SK-N-SH treated with all-trans-retinoic acid at 6 μM for 48 hours (cell line): ENCODE measurements around the gene RNF10.

ENCODE experiments used
- ATAC-seq: fragments of 200-7000 bp; cut with Tn5 transposase; 3 replicates; pipeline ENCODE4 v1.9.1; 2020; ENCODE audit warnings: mild to moderate bottlenecking, moderate library complexity
- BACH2 ChIP-seq: fragments of 250-450 bp; sonication (Bioruptor Pico); IDR thresholded peaks from 2 replicates; pipeline ENCODE4 v1.9.0; 2021; ENCODE audit warnings: mild to moderate bottlenecking, borderline replicate concordance
- CREB5 ChIP-seq: fragments of 250-450 bp; sonication (Bioruptor Pico); IDR thresholded peaks from 2 replicates; pipeline ENCODE4 v1.5.1; 2020; ENCODE audit warnings: low read depth, mild to moderate bottlenecking, moderate library complexity
- CSDC2 ChIP-seq: fragments of 250-450 bp; sonication (Bioruptor Pico); IDR thresholded peaks from 2 replicates; pipeline ENCODE4 v1.5.0; 2020; ENCODE audit warnings: mild to moderate bottlenecking, moderate library complexity
- CSRNP3 ChIP-seq: fragments of 250-450 bp; sonication (Bioruptor Pico); IDR thresholded peaks from 2 replicates; pipeline ENCODE4 v1.5.1; 2021; ENCODE audit warnings: mild to moderate bottlenecking, moderate library complexity
- ESRRG ChIP-seq: fragments of 250-450 bp; sonication (Bioruptor Pico); IDR thresholded peaks from 2 replicates; pipeline ENCODE4 v1.6.1; 2021; ENCODE audit warnings: mild to moderate bottlenecking
- GLIS3 ChIP-seq: fragments of 250-450 bp; sonication (Bioruptor Pico); IDR thresholded peaks from 2 replicates; pipeline ENCODE4 v1.5.0; 2020; ENCODE audit warnings: mild to moderate bottlenecking, moderate library complexity
- ISL1 ChIP-seq: fragments of 250-450 bp; sonication (Bioruptor Pico); IDR thresholded peaks from 2 replicates; pipeline ENCODE4 v2.1.2; 2022; ENCODE audit warnings: mild to moderate bottlenecking, moderate library complexity
- OSR1 ChIP-seq: fragments of 250-450 bp; sonication (Bioruptor Pico); IDR thresholded peaks from 2 replicates; pipeline ENCODE4 v1.8.0; 2022; ENCODE audit warnings: moderate library complexity, mild to moderate bottlenecking, inconsistent platforms
- PATZ1 ChIP-seq: fragments of 250-450 bp; sonication (Bioruptor Pico); IDR thresholded peaks from 2 replicates; pipeline ENCODE4 v1.8.0; 2020; ENCODE audit warnings: mild to moderate bottlenecking, moderate library complexity, borderline replicate concordance
- POU6F1 ChIP-seq: fragments of 250-450 bp; sonication (Bioruptor Pico); IDR thresholded peaks from 2 replicates; pipeline ENCODE4 v1.8.0; 2021; ENCODE audit warnings: low read depth, mild to moderate bottlenecking, moderate library complexity, borderline replicate concordance
- PPARA ChIP-seq: fragments of 250-450 bp; sonication (Bioruptor Pico); IDR thresholded peaks from 2 replicates; pipeline ENCODE4 v1.5.0; 2020; ENCODE audit warnings: mild to moderate bottlenecking, borderline replicate concordance
- RARB ChIP-seq: fragments of 250-450 bp; sonication (Bioruptor Pico); IDR thresholded peaks from 2 replicates; pipeline ENCODE4 v1.8.0; 2021; ENCODE audit warnings: mild to moderate bottlenecking, moderate library complexity
- SNAI2 ChIP-seq: fragments of 250-450 bp; sonication (Bioruptor Pico); IDR thresholded peaks from 2 replicates; pipeline ENCODE4 v1.5.0; 2020; ENCODE audit warnings: mild to moderate bottlenecking, moderate library complexity
- TCF4 ChIP-seq: fragments of 250-450 bp; sonication (Bioruptor Pico); IDR thresholded peaks from 2 replicates; pipeline ENCODE4 v1.8.0; 2021; ENCODE audit warnings: mild to moderate bottlenecking, moderate library complexity, borderline replicate concordance
- TOX ChIP-seq: fragments of 250-450 bp; sonication (Bioruptor Pico); IDR thresholded peaks from 2 replicates; pipeline ENCODE4 v1.8.0; 2021; ENCODE audit warnings: mild to moderate bottlenecking, moderate library complexity, borderline replicate concordance
- TSHZ2 ChIP-seq: fragments of 250-450 bp; sonication (Bioruptor Pico); IDR thresholded peaks from 2 replicates; pipeline ENCODE4 v1.5.0; 2020; ENCODE audit warnings: mild to moderate bottlenecking, moderate library complexity
- ZC3H10 ChIP-seq: fragments of 250-450 bp; sonication (Bioruptor Pico); IDR thresholded peaks from 2 replicates; pipeline ENCODE4 v1.5.1; 2021; ENCODE audit warnings: mild to moderate bottlenecking, moderate library complexity
- ZFP3 ChIP-seq: fragments of 250-450 bp; sonication (Bioruptor Pico); IDR thresholded peaks from 2 replicates; pipeline ENCODE4 v1.5.0; 2020; ENCODE audit warnings: mild to moderate bottlenecking, moderate library complexity
- ZFP30 ChIP-seq: fragments of 450-650 bp; formaldehyde crosslinking; IDR thresholded peaks from 2 replicates; pipeline ENCODE4 v1.5.0; 2022; ENCODE audit warnings: mild to moderate bottlenecking, moderate library complexity
- ZNF565 ChIP-seq: fragments of 450-650 bp; formaldehyde crosslinking; conservative IDR thresholded peaks from 2 replicates; pipeline ENCODE4 v1.5.0; 2020; ENCODE audit warnings: low read depth, mild to moderate bottlenecking, moderate library complexity
- ZNF70 ChIP-seq: fragments of 450-650 bp; formaldehyde crosslinking; IDR thresholded peaks from 2 replicates; pipeline ENCODE4 v1.5.0; 2020; ENCODE audit warnings: mild to moderate bottlenecking, moderate library complexity
- ZNF8 ChIP-seq: fragments of 450-650 bp; formaldehyde crosslinking; IDR thresholded peaks from 2 replicates; pipeline ENCODE4 v1.5.0; 2020; ENCODE audit warnings: mild to moderate bottlenecking, moderate library complexity

Gene RNF10

GRCh38 chr12:120504587-120504986, 29.6 kb upstream of the RNF10 start:
- TF ChIP-seq ISL1 (no peak), PPARA (CRISPR knock-in tag) (no peak), CSDC2 (CRISPR knock-in tag) (no peak), GLIS3 (no peak), SNAI2 (no peak), RARB (no peak), CREB5 (CRISPR knock-in tag) (no peak), OSR1 (CRISPR knock-in tag) (no peak), ZC3H10 (CRISPR knock-in tag) (no peak), CSRNP3 (no peak), ZFP30 (CRISPR knock-in tag) (no peak), ZNF70 (no peak), ZFP3 (CRISPR knock-in tag) (no peak), TOX (CRISPR knock-in tag) (no peak), TCF4 (CRISPR knock-in tag) (no peak), BACH2 (no peak), ESRRG (CRISPR knock-in tag) (no peak), POU6F1 (CRISPR knock-in tag) (no peak), ZNF8 (CRISPR knock-in tag) (no peak)
- TF ChIP-seq, all 23 proteins: peak for 0
- no peak for ATAC-seq

- TF ChIP-seq ESRRG (CRISPR knock-in tag) (no peak), ZC3H10 (CRISPR knock-in tag) (no peak), ZFP30 (CRISPR knock-in tag) (no peak)
- TF ChIP-seq, all 23 proteins: peak for 0
- ATAC-seq, result no peak
Observed at GRCh38 chr12:120508537-120508936, 25.6 kb upstream of the RNF10 start.

GRCh38 chr12:120514002-120514401, 20.2 kb upstream of the RNF10 start:
- TF ChIP-seq SNAI2, result no peak
- TF ChIP-seq CSDC2 (CRISPR knock-in tag), result no peak
- TF ChIP-seq POU6F1 (CRISPR knock-in tag), result no peak
- TF ChIP-seq ZC3H10 (CRISPR knock-in tag), result no peak
- no peak for TF ChIP-seq ZNF8 (CRISPR knock-in tag)
- ATAC-seq, result no peak

GRCh38 chr12:120515496-120515895, 18.7 kb upstream of the RNF10 start:
- ATAC-seq, result no peak
- TF ChIP-seq ESRRG (CRISPR knock-in tag) (no peak), CSRNP3 (no peak), RARB (no peak), CSDC2 (CRISPR knock-in tag) (no peak), TCF4 (CRISPR knock-in tag) (no peak), ZFP30 (CRISPR knock-in tag) (no peak), ZNF565 (CRISPR knock-in tag) (no peak), BACH2 (no peak), SNAI2 (no peak), PATZ1 (CRISPR knock-in tag) (no peak), TSHZ2 (CRISPR knock-in tag) (no peak), ZNF70 (no peak), ZNF8 (CRISPR knock-in tag) (no peak), ZC3H10 (CRISPR knock-in tag) (no peak), CREB5 (CRISPR knock-in tag) (no peak), ZFP3 (CRISPR knock-in tag) (no peak), ISL1 (no peak)
